Inflammatory macrophage (primary cell): ENCODE data around the gene MICB.
"Not testable (repeated sequence)": the region's sequence is repeated elsewhere in the genome, so short reads cannot be mapped to it uniquely, and the experiment has no call there.

Experiments used
- DNase-seq, 2 donors: peaks; one replicate each; pipeline ENCODE4 v3.0.0-alpha.2; 2020 to 2022
- total RNA-seq, 18 experiments: gene quantifications; one replicate each; lab custom pipeline; 2026; ENCODE audit warnings: mixed read lengths in 6 of 18, inconsistent platforms in 2 of 18; lab: John Stamatoyannopoulos, UW

Gene MICB
- total RNA-seq = 21.5 to 110 (median 31.8) reads per million in 18 experiments

DNA sequence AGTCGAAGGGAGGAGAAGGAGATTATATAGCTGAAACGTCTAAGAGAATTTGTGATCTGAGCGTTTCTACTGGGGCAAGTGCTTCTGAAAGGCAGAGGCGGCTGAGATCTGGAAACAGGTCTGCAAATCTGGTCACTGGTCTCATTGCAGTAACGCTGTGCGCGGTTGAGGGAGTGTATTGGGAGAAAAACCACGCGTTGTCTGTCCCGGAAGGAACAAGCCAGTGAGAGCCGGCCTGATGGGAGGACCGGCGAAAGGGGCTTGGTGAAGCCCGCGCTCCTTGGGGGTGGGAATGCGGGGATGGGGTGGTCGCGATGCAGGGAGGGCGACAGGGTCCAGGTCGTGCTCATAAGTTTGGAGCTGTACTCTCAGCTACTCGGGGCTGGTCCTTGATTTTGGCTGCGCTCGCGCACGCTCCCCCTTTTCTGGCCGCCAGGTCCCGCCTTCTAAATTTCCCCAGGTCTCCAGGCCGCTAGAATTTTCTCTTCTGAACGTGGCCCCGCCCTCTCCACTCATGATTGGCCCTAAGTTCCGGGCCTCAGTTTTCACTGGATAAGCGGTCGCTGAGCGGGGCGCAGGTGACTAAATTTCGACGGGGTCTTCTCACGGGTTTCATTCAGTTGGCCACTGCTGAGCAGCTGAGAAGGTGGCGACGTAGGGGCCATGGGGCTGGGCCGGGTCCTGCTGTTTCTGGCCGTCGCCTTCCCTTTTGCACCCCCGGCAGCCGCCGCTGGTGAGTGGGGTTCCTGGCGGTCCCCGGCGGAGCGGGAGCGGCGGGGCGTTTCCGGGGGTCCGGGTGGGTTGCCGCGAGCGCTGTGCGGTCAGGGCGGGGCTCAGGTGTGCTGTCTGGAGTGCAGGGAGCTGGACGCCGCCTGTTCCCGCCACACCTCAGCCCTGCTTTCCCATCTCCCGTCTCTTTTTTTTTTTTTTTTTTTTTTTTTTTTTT lies at the start of gene MICB:
Gene MICB, plus strand, starts transcription at position 615 of the 946 bp plus-strand sequence. Its CDS starts 49 bp downstream, at position 664.
- DNase-seq = peak; percentile 55 to 71

DNA sequence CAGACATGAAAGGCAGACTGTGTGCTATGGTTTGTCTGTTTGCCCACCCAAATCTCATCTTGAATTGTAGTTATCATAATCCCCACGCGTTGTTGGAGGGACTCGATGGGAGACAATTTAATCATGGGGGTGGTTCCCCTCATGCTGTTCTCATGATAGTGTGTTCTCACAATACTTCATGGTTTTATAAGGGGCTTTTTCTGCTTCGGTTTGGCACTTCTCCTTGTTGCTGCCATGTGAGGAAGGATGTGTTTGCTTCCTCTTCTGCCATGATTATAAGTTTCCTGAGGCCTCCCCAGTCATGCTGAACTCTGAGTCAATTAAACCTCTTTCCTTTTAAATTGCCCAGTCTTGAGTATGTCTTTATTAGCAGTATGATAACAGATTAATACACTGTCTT lies 47.2 kb upstream of the MICB start:
- DNase-seq = peak in 1 of 2 donors; percentile 17

- DNase-seq = no peak
These were observed 45.1 kb upstream of the MICB start for GRCh38 chr6:31452859-31453258.

DNA sequence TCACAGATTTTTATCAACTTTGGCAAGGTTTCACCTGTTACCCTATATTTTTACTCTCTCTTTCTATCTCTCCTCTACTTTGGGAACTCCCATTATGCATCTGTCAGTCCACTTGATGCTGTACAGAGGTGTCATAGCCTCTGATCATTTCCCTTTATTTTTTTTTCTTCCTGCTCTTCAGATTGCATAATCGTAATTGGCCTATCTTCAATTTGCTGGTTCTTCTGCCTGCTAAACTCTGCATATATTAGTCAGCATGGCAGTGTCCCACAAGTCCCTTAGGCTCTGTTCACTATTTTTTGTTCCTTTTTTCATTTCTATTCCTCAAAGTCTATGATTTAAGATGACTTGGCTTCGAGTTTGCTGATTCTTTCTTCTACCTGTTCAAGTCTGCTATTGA lies 44.7 kb upstream of the MICB start:
- DNase-seq = peak; percentile 49 to 77

DNA sequence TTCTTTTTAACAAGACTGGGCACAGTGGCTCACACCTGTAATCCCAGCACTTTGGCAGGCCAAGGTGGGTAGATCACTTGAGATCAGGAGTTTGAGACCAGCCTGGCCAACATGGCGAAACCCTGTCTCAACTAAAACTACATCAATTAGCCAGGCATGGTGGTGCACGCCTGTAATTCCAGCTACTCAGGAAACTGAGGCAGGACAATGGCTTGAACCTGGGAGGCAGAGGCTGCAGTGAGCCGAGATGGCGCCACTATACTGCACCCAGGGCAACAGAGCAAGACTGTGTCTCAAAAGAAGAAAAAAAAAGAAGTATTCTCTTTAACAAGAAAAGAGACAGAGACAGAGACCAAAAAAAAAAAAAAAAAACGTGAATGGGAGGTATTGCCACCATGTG lies 38.1 kb upstream of the MICB start:
- not testable (repeated sequence) for DNase-seq

- no peak for DNase-seq
These were observed 37.5 kb upstream of the MICB start for GRCh38 chr6:31460361-31461025.

GRCh38 chr6:31462026-31462963 lies 35.6 kb upstream of the MICB start:
- no peak for DNase-seq

DNA sequence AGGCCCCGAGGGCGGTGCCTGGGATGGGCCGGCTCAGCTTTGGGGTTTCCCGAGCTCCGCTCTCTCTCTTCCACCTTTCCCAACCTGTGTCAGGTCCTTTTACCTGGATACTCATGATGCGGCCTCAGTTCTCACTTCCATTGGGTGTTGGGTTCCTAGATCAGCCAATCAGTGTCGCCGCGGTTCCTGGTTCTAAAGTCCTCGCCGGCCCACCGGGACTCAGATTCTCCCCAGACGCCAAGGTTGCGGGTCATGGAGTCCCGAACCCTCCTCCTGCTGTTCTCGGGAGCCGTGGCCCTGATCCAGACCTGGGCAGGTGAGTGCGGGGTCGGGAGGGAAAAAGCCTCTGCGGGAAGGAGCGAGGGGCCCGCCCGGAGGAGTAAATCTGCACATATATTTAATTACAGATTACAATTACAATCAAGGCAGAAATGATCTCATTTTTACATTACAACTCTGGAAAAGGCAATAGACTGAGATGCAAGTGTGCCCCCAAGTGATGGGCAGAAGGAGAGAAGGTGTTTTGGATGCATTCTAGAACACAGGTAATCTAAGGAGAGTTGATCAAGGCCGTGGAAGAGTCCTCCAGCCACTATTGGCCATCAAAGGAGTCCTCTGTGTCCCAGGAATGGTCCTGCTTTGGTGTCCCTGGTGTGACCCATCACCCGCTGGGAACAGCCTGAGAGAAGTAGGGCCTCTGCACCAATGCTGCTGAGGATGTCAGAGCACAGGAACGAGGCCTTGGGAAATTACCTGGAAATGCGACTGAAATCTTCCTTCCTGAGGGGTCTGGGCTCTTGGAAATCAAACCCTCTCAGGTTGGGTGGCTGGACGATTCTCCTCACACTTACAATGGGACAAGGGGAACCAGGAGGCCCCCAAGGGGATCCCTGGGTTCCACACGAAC lies 34.7 kb upstream of the MICB start:
- DNase-seq = peak; percentile 88 to 93

- no peak for DNase-seq
These were observed 33.4 kb upstream of the MICB start for GRCh38 chr6:31464252-31465184.

- DNase-seq = no peak
These were observed 32.8 kb upstream of the MICB start for GRCh38 chr6:31465185-31465536.

- no peak for DNase-seq
These were observed 32.2 kb upstream of the MICB start for GRCh38 chr6:31465718-31466117.

- DNase-seq = no peak
These were observed 31.5 kb upstream of the MICB start for GRCh38 chr6:31466466-31466865.

DNA sequence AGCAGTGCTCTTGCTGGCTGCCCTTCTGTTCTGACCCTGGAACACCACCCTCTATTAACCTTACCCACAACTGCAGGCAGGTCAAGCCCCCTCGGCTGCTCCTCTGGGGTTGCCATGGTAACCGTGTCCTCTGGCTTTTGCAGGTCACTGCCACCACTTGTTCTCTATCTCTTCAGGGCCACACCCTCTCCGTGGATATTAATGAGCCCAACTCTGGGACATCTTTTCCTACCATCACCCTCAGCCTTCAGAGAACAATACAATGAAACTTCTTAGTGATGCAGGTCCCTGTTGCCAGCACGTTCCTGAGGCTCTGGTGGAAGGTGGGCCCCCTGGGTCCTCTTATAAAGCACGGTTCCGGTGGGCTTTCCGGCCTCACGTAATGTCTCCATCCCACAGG lies 30.8 kb upstream of the MICB start:
- no peak for DNase-seq

GRCh38 chr6:31468311-31468710 lies 29.6 kb upstream of the MICB start:
- DNase-seq = no peak

GRCh38 chr6:31470801-31471200 lies 27.1 kb upstream of the MICB start:
- DNase-seq = peak in 1 of 2 donors; percentile 22

DNA sequence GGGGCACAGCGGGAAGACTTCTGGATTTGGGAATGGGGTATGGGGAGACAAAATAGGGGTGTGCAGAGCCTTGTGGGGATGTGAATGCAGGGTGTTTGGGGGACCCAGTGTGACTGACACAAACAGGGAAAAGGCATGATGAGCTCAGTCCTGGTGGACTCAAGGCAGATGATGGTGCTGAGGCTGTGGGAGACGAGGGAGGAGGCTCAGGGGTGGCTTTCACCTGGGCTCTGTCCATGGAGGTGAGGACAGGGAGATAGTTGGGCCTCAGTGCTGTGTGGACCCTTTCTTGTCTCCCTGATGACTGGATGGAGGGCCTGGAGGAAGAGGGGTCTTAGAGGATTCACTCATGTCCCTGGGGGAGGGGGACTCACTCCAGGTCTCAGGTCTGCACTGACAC lies 26.2 kb upstream of the MICB start:
- no peak for DNase-seq

DNA sequence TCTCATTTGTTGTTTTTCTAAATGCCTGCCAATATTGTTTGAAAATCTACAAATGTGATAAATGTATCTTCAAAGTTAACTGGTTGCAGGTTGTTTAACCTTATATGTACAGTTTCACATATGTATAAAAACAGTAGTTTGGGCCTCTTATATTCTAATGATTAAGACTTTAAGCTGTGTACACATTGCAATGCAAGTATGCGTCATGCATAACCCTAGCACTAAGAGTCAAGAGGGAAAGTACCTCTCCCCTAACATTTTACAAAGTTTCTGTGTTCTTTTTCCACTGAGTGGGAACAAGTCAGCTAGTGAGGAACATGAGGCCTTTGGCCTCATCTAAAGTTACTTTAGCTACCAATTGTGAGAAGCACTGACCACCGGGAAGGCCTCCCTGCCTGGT lies 25.7 kb upstream of the MICB start:
- DNase-seq = no peak

DNA sequence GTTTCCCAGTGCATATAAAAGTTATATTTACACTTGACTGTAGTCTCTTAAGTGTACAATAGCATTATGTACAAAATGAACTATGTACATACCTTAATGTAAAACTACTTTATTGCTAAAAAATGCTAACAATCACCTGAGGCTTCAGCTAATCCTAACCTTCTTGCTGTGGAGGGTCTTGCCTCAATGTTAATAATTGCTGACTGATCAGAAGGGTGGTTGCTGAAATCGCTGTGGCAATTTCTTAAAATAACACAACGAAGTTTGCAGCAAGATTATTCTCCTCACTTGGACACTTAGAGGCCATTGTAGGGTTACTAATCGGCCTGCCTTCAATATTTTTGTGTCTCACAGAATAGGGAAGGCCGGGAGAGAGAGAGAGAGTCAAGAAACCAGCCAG lies 24.7 kb upstream of the MICB start:
- DNase-seq = no peak

DNA sequence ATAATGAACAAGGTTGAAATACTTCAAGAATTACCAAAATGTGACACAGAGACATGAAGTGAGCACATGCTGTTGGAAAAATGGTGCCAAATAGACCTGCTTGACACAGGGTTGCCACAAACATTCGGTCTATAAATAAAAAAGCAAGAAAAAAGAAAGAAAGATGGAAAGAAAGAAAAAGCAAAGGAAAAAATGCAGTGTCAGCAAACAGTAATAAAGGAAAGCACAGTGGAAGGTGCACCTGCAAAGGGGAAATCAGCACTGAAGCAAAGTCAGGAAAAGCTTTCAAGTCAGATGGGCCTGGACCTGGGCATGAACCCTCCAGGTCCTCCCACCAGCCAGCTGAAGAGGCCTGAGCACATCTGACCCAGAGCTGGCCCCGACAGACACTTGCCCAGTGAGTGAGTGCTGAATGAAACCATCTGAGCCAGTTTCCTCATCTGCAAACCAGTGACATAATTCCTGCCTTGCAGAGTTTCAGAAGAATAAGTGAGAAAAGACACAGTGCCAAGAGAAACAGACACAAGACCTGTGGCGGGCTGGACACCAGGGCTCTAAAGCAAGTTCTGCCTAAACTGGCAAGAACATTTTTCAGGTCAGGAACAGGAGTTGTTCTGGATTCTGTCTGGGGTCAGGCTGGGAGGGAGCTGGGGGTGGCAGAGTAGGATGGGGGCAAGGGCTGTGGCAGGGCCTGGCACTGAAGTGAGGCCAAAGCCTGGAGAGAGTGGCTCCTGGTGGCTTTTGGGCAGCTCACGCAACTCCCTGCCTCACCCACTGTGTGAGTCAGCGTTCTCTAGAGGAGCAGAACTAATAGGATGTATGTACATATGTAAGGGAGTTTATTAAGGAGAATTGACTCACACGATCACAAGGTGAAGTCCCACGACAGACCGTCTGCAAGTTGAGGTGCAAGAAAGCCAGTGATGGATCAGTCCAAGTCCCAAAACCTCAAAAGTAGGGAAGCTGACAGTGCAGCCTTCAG lies 23.9 kb upstream of the MICB start:
- peak; percentile 64 to 84 for DNase-seq
